Measurements from ENCODE around the gene CUX1.

The CUX1 gene

DNA sequence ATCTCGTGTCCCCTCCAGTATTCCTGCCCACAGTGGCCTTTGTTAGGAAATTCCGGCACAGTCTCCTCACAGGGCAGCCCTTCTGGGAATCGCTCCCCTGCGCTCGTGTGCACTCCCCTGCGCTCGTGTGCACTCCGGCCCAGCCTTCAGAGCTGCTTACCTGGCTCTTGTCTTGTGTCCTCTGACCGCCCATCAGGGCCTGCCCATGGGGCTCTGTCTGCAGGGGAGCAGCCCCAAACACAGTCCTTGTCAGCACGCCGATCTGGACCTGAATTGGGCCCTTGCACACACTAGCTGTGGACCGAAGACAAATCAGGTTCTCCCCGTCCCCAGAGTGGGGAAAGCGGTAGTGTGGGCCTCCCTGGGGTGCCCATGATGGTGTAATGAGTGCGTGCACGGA, 179.4 kb downstream of the CUX1 start:
- H3K27me3 ChIP-seq (ENCODE audit: insufficient read depth, poor library complexity, severe bottlenecking): no peaks in the 10 kb centered on the region
- no peak overlapping the region for H3K27ac ChIP-seq (replicated peaks)
- H3K4me3 ChIP-seq (replicated peaks; ENCODE audit: insufficient read depth, low read length): no peak overlapping the region
- TF ChIP-seq, protein P1, sequence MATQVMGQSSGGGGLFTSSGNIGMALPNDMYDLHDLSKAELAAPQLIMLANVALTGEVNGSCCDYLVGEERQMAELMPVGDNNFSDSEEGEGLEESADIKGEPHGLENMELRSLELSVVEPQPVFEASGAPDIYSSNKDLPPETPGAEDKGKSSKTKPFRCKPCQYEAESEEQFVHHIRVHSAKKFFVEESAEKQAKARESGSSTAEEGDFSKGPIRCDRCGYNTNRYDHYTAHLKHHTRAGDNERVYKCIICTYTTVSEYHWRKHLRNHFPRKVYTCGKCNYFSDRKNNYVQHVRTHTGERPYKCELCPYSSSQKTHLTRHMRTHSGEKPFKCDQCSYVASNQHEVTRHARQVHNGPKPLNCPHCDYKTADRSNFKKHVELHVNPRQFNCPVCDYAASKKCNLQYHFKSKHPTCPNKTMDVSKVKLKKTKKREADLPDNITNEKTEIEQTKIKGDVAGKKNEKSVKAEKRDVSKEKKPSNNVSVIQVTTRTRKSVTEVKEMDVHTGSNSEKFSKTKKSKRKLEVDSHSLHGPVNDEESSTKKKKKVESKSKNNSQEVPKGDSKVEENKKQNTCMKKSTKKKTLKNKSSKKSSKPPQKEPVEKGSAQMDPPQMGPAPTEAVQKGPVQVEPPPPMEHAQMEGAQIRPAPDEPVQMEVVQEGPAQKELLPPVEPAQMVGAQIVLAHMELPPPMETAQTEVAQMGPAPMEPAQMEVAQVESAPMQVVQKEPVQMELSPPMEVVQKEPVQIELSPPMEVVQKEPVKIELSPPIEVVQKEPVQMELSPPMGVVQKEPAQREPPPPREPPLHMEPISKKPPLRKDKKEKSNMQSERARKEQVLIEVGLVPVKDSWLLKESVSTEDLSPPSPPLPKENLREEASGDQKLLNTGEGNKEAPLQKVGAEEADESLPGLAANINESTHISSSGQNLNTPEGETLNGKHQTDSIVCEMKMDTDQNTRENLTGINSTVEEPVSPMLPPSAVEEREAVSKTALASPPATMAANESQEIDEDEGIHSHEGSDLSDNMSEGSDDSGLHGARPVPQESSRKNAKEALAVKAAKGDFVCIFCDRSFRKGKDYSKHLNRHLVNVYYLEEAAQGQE (IDR thresholded peaks at IDR 0.05; ENCODE audit: insufficient replicate concordance, low read depth): no peak
- TF ChIP-seq SPI1 (IDR thresholded peaks at IDR 0.05; ENCODE audit: borderline replicate concordance, low read depth) (no peak), POLR2AphosphoS5 (IDR thresholded peaks at IDR 0.05; ENCODE audit: low read depth) (no peak), GABPA (IDR thresholded peaks at IDR 0.05; ENCODE audit: low read depth) (no peak)
- TF ChIP-seq, protein P2, sequence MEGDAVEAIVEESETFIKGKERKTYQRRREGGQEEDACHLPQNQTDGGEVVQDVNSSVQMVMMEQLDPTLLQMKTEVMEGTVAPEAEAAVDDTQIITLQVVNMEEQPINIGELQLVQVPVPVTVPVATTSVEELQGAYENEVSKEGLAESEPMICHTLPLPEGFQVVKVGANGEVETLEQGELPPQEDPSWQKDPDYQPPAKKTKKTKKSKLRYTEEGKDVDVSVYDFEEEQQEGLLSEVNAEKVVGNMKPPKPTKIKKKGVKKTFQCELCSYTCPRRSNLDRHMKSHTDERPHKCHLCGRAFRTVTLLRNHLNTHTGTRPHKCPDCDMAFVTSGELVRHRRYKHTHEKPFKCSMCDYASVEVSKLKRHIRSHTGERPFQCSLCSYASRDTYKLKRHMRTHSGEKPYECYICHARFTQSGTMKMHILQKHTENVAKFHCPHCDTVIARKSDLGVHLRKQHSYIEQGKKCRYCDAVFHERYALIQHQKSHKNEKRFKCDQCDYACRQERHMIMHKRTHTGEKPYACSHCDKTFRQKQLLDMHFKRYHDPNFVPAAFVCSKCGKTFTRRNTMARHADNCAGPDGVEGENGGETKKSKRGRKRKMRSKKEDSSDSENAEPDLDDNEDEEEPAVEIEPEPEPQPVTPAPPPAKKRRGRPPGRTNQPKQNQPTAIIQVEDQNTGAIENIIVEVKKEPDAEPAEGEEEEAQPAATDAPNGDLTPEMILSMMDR (IDR thresholded peaks at IDR 0.05; ENCODE audit: insufficient read depth, low read length): no peak
- no peak for DNase-seq (ENCODE audit: low read depth in 1 of 2, low spot score in 1 of 2)

DNA sequence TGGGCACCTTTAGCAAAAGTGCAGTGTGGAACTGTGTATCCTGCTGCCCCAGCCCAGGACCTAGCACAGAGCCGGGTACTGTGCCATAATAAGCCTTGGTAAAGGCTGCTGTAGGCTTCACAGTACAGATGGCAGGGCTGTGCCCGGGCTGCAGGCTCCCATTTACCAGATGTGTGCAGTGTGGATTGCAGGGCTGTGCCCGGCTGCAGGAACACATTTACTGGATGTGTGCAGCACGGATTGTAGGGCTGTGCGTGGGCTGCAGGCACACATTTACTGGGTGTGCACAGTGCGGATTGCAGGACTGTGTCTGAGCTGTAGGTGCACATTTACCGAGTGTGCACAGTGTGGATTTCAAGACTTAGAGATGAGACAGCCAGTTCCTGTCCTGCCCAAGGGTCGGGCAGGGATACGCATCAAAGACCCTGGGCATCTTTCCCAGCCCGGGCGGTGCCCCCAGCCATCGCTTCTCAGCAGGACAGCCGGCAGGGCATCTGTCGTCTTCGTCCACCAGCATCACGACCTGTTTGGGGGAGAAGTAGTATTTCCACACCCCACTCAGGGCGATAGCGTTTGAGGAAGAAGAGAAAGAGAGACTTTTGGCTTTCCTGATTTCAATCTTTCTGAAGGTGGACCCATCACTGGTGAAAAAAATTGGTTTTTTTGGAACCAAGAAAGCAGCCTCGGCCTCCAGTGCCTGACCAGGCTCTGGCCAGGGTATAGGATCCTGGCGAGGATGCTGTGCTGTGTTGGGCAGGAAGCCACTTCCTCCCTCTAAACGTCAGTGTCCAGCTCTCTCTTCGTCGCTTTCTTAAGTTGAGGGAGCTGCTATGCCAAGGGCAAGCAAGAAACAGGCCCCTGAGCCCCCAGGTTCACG, 180.8 kb downstream of the CUX1 start:
- no peaks in the 10 kb centered on the region for H3K27me3 ChIP-seq (ENCODE audit: insufficient read depth, poor library complexity, severe bottlenecking)
- TF ChIP-seq, protein P2 (IDR thresholded peaks at IDR 0.05; ENCODE audit: insufficient read depth, low read length): no peak
- TF ChIP-seq POLR2AphosphoS5 (IDR thresholded peaks at IDR 0.05; ENCODE audit: low read depth): no peak
- TF ChIP-seq SPI1 (IDR thresholded peaks at IDR 0.05; ENCODE audit: borderline replicate concordance, low read depth): no peak
- H3K4me3 ChIP-seq (replicated peaks; ENCODE audit: insufficient read depth, low read length): no peak overlapping the region
- DNase-seq (ENCODE audit: low read depth in 1 of 2, low spot score in 1 of 2): no peak
- H3K27ac ChIP-seq (replicated peaks): no peak overlapping the region

DNA sequence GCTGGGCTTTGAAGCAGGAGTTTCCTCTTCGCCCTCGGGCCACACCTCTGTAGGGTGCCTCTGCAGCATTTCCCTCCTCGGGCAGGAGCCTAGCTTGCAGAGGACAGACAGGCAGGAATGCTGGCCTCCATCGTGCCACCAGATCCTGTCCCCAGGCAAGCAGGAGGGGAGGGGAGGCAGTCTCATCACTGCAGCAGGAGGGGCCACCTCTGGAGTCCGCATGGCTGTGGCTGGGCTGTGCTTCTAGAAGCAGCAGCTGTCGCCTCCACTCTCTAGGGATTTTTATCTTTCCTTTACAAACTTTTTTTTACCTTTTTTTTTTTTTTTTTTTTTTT, 181.4 kb downstream of the CUX1 start:
- Histone ChIP-seq H3K27me3 (ENCODE audit: insufficient read depth, poor library complexity, severe bottlenecking) (no peaks in the 10 kb centered on the region), H3K4me3 (replicated peaks; ENCODE audit: insufficient read depth, low read length) (no peak overlapping the region), H3K27ac (replicated peaks) (no peak overlapping the region)
- no peak for DNase-seq (ENCODE audit: low read depth in 1 of 2, low spot score in 1 of 2)
- TF ChIP-seq, protein P1 (IDR thresholded peaks at IDR 0.05; ENCODE audit: insufficient replicate concordance, low read depth): no peak
- TF ChIP-seq, protein P2 (IDR thresholded peaks at IDR 0.05; ENCODE audit: insufficient read depth, low read length): no peak
- no peak for TF ChIP-seq SPI1 (IDR thresholded peaks at IDR 0.05; ENCODE audit: borderline replicate concordance, low read depth)

DNA sequence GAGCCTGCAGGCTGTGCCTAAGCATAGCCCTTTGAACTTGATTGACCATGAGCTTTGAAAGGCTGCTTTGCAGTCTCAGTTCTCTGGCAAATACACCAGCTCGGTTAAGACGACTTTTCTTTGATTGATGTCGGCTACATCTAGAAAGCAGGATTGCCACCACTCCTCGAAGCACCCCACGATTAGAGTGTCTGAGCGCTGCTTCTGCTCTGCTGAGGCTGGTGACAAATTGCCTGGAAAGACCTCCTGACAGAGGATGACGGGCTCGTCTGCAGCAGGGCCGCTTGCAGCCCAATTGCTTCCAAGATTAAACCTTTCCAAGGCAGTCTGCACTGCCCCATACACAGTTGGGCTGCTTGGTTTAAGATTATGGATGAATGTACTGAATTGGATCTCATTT, 182.0 kb downstream of the CUX1 start:
- no peak overlapping the region for H3K4me3 ChIP-seq (replicated peaks; ENCODE audit: insufficient read depth, low read length)
- H3K27ac ChIP-seq (replicated peaks): no peak overlapping the region
- TF ChIP-seq GABPA (IDR thresholded peaks at IDR 0.05; ENCODE audit: low read depth): no peak
- TF ChIP-seq, protein P2 (IDR thresholded peaks at IDR 0.05; ENCODE audit: insufficient read depth, low read length): no peak
- TF ChIP-seq POLR2AphosphoS5 (IDR thresholded peaks at IDR 0.05; ENCODE audit: low read depth): no peak
- TF ChIP-seq SPI1 (IDR thresholded peaks at IDR 0.05; ENCODE audit: borderline replicate concordance, low read depth): no peak
- TF ChIP-seq, protein P1 (IDR thresholded peaks at IDR 0.05; ENCODE audit: insufficient replicate concordance, low read depth): no peak
- DNase-seq (ENCODE audit: low read depth in 1 of 2, low spot score in 1 of 2): no peak
- no peaks in the 10 kb centered on the region for H3K27me3 ChIP-seq (ENCODE audit: insufficient read depth, poor library complexity, severe bottlenecking)

All from HL-60 (cell line).